Gastrocnemius medialis (tissue), 4 donors: ENCODE data around the gene JPH2. TPM values are rescaled to one million over a fixed set of nuclear protein-coding genes. Genes with fewer than 3 reads are reported as not detected.

Experiments used
- ATAC-seq, 2 donors: fragments of 150-250 bp; one replicate each; pipeline ENCODE4 v1.9.1; 2016
- DNase-seq, 2 donors: peaks; one replicate each; pipeline ENCODE4 v3.0.0-alpha.2; 2019
- H3K27ac ChIP-seq, 4 donors: fragments of 200-600 bp; sonication (generic); 1 replicate in 1 of 4; 2 replicates in 3 of 4; pipeline ENCODE4 v1.5.1; 2016 to 2018; ENCODE audit warnings: mild to moderate bottlenecking in 2 of 4, moderate library complexity in 1 of 4
- H3K27me3 ChIP-seq, 3 donors: fragments of 200-600 bp; sonication (generic) in 2 of 3; 1 replicate in 1 of 3; 2 replicates in 2 of 3; pipeline versions ENCODE4 v1.5.1 to v1.6.0; 2016 to 2019; ENCODE audit warnings: mild to moderate bottlenecking in 1 of 3, moderate library complexity in 1 of 3
- H3K36me3 ChIP-seq, 2 donors: fragments of 200-600 bp; sonication (generic) in 1 of 2; one replicate each; pipeline ENCODE4 v1.5.1; 2017 to 2018
- H3K4me1 ChIP-seq, 2 donors: fragments of 200-600 bp; sonication (generic) in 1 of 2; one replicate each; pipeline ENCODE4 v1.5.1; 2016 to 2017; ENCODE audit warnings: mild to moderate bottlenecking in 2 of 2
- H3K4me3 ChIP-seq, 4 donors: fragments of 200-600 bp; sonication (generic) in 3 of 4; 1 replicate in 1 of 4; 2 replicates in 3 of 4; pipeline ENCODE4 v1.5.1; 2016 to 2019; ENCODE audit warnings: mild to moderate bottlenecking in 2 of 4
- H3K9me3 ChIP-seq, 3 donors: fragments of 200-600 bp; sonication (generic) in 2 of 3; 1 replicate in 1 of 3; 2 replicates in 2 of 3; pipeline ENCODE4 v1.5.1; 2016 to 2019
- CTCF ChIP-seq, 5 experiments: fragments of 450-650 bp in 3 of 5; fragments of 200-600 bp in 2 of 5; sonication (generic) in 2 of 5; IDR thresholded peaks in 4 of 5; conservative IDR thresholded peaks in 1 of 5; 1 replicate in 4 of 5; 2 replicates in 1 of 5; pipeline ENCODE4 v1.5.1; 2016 to 2019; ENCODE audit warnings: antibody characterized with exemption in 5 of 5, mild to moderate bottlenecking in 3 of 5, moderate library complexity in 3 of 5
- POLR2A ChIP-seq, 2 donors: fragments of 450-650 bp; IDR thresholded peaks; one replicate each; pipeline ENCODE4 v1.6.1; 2017; ENCODE audit warnings: antibody characterized with exemption in 2 of 2, mild to moderate bottlenecking in 2 of 2, moderate library complexity in 2 of 2
- in situ Hi-C, 4 donors: fragments of 200-750 bp; cut with MboI; loops; one replicate each; pipeline versions ENCODE4 v1.15.0 to v1.8.0; 2017; ENCODE audit warnings: low sequenced_read_pairs in 4 of 4
- intact Hi-C: fragments of 100-400 bp; cut with DNase I; formaldehyde crosslinking; loops from one replicate; pipeline ENCODE4 v1.15.1; 2023; ENCODE audit warnings: low total_unique reads
- total RNA-seq, 4 donors: library from RNA; depleted of rRNA; stranded (reverse); fragments of >200 nt; gene quantifications; one replicate each; pipeline versions ENCODE4 v1.1.0 to v1.2.3, GENCODE V29; 2016

The JPH2 gene
- total RNA-seq, 4 donors from 2014 or later, result 18.3 to 86.6 (median 38.0) TPM

GRCh38 chr20:44222633-44223368 lies 35.8 kb upstream of the JPH2 start:
- H3K9me3 ChIP-seq, result no peaks in the 10 kb centered on the region
- peaks cover 3 to 5% of the 10 kb centered on the region in 2 donors for H3K4me1 ChIP-seq
- TF ChIP-seq CTCF (IDR thresholded peaks at IDR 0.05 in 4 of 5, conservative IDR thresholded peaks at IDR 0.05 in 1 of 5) (no peak), POLR2A (IDR thresholded peaks at IDR 0.05) (no peak)
- intact Hi-C loops, result no loop called here
- in situ Hi-C loops, result loop anchor here (25.0 kb wide), 7 partner anchors 240 to 1140 kb away; partner anchors contain the start of genes KCNK15 (in 2 of the 4), PKIG (in 1 of the 4), SDC4 (in 1 of the 4) and SRSF6 (in 1 of the 4)
- H3K36me3 ChIP-seq, result no peaks in the 10 kb centered on the region
- H3K4me3 ChIP-seq, result no peak overlapping the region
- no peaks in the 10 kb centered on the region for H3K27me3 ChIP-seq
- DNase-seq (no peak), ATAC-seq (no peak)
- H3K27ac ChIP-seq, result no peak overlapping the region

GRCh38 chr20:44222027-44222426 lies 35.0 kb upstream of the JPH2 start:
- H3K36me3 ChIP-seq, result no peaks in the 10 kb centered on the region
- no peak overlapping the region for H3K27ac ChIP-seq
- no peaks in the 10 kb centered on the region for H3K27me3 ChIP-seq
- peaks cover 6 to 8% of the 10 kb centered on the region in 2 donors for H3K4me1 ChIP-seq
- TF ChIP-seq POLR2A (IDR thresholded peaks at IDR 0.05) (no peak), CTCF (IDR thresholded peaks at IDR 0.05 in 4 of 5, conservative IDR thresholded peaks at IDR 0.05 in 1 of 5) (no peak)
- intact Hi-C loops, result no loop called here
- no peaks in the 10 kb centered on the region for H3K9me3 ChIP-seq
- DNase-seq (no peak), ATAC-seq (no peak)
- no peak overlapping the region for H3K4me3 ChIP-seq
- in situ Hi-C loops, result loop anchor here (25.0 kb wide), 7 partner anchors 240 to 1140 kb away; partner anchors contain the start of genes KCNK15 (in 2 of the 4), PKIG (in 1 of the 4), SDC4 (in 1 of the 4) and SRSF6 (in 1 of the 4)

GRCh38 chr20:44221368-44221954 lies 34.5 kb upstream of the JPH2 start:
- no peak for TF ChIP-seq POLR2A (IDR thresholded peaks at IDR 0.05)
- no peak for TF ChIP-seq CTCF (IDR thresholded peaks at IDR 0.05 in 4 of 5, conservative IDR thresholded peaks at IDR 0.05 in 1 of 5)
- Histone ChIP-seq H3K36me3 (no peaks in the 10 kb centered on the region), H3K4me3 (no peak overlapping the region), H3K27me3 (no peaks in the 10 kb centered on the region), H3K9me3 (no peaks in the 10 kb centered on the region), H3K4me1 (peaks cover 6 to 8% of the 10 kb centered on the region in 2 donors), H3K27ac (no peak overlapping the region)
- in situ Hi-C loops, result loop anchor here (25.0 kb wide), 7 partner anchors 241 to 1141 kb away; partner anchors contain the start of genes KCNK15 (in 2 of the 4), PKIG (in 1 of the 4), SDC4 (in 1 of the 4) and SRSF6 (in 1 of the 4)
- ATAC-seq, result no peak
- intact Hi-C loops, result no loop called here
- DNase-seq, result no peak

GRCh38 chr20:44219791-44220190 lies 32.8 kb upstream of the JPH2 start:
- no peaks in the 10 kb centered on the region for H3K9me3 ChIP-seq
- in situ Hi-C loops (loop anchor here (5.0 to 25.0 kb wide), 10 partner anchors 93 to 1143 kb away; partner anchors contain the start of genes FITM2 (in 4 of the 4), KCNK15 (in 2 of the 4), PKIG (in 1 of the 4) and SDC4 (in 1 of the 4)), intact Hi-C loops (loop anchor here (5.0 to 10.0 kb wide), 3 partner anchors 168 to 765 kb away; partner anchors contain the start of genes SRSF6 and YWHAB)
- no peaks in the 10 kb centered on the region for H3K36me3 ChIP-seq
- no peak overlapping the region for H3K4me3 ChIP-seq
- DNase-seq (no peak), ATAC-seq (no peak)
- peaks cover 6 to 8% of the 10 kb centered on the region in 2 donors for H3K4me1 ChIP-seq
- no peak overlapping the region for H3K27ac ChIP-seq
- no peaks in the 10 kb centered on the region for H3K27me3 ChIP-seq
- TF ChIP-seq CTCF (IDR thresholded peaks at IDR 0.05 in 4 of 5, conservative IDR thresholded peaks at IDR 0.05 in 1 of 5) (no peak), POLR2A (IDR thresholded peaks at IDR 0.05) (no peak)
